ENCODE data around the gene DDX28.
"Not testable (repeated sequence)": the region's sequence is repeated elsewhere in the genome, so short reads cannot be mapped to it uniquely, and the experiment has no call there.

Gene DDX28

GRCh38 chr16:68005786-68006286 is 17.2 kb downstream of the DDX28 start:
- TF ChIP-seq, protein P1, sequence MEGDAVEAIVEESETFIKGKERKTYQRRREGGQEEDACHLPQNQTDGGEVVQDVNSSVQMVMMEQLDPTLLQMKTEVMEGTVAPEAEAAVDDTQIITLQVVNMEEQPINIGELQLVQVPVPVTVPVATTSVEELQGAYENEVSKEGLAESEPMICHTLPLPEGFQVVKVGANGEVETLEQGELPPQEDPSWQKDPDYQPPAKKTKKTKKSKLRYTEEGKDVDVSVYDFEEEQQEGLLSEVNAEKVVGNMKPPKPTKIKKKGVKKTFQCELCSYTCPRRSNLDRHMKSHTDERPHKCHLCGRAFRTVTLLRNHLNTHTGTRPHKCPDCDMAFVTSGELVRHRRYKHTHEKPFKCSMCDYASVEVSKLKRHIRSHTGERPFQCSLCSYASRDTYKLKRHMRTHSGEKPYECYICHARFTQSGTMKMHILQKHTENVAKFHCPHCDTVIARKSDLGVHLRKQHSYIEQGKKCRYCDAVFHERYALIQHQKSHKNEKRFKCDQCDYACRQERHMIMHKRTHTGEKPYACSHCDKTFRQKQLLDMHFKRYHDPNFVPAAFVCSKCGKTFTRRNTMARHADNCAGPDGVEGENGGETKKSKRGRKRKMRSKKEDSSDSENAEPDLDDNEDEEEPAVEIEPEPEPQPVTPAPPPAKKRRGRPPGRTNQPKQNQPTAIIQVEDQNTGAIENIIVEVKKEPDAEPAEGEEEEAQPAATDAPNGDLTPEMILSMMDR (conservative IDR thresholded peaks at IDR 0.05; ENCODE audit: control insufficient read depth, insufficient read depth, low read depth, low read length) = no peak
- no peak overlapping the region for H3K4me3 ChIP-seq (ENCODE audit: control insufficient read depth, low read depth, low read length)
- DNase-seq (ENCODE audit: low read depth) = no peak

GRCh38 chr16:68005211-68005610 is 17.8 kb downstream of the DDX28 start:
- TF ChIP-seq, protein P1 (conservative IDR thresholded peaks at IDR 0.05; ENCODE audit: control insufficient read depth, insufficient read depth, low read depth, low read length) = no peak
- H3K4me3 ChIP-seq (ENCODE audit: control insufficient read depth, low read depth, low read length) = no peak overlapping the region
- no peak for DNase-seq (ENCODE audit: low read depth)

GRCh38 chr16:68003031-68003430 is 20.0 kb downstream of the DDX28 start:
- no peak overlapping the region for H3K4me3 ChIP-seq (ENCODE audit: control insufficient read depth, low read depth, low read length)
- peak; percentile 87 for DNase-seq (ENCODE audit: low read depth)
- TF ChIP-seq, protein P1 (conservative IDR thresholded peaks at IDR 0.05; ENCODE audit: control insufficient read depth, insufficient read depth, low read depth, low read length) = no peak

DNA sequence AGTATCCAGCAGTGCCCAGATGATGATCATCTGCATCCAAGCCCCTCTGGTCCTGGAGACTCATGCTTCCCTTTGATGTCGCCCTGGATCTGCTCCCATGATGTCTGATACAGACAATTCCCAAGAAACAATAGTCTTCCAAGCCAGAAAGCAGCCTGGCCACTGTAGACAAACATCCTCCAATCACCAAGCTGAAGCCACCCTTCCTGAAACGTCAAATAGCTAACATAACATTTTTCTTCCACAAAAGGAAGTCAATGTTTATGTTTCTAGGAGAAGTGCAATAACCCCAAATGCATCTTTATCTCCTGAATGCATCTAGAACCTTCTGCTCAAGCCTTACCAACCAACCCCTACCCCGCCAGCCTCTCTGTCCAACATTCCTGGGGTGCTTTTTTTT is 22.6 kb downstream of the DDX28 start:
- no peak overlapping the region for H3K4me3 ChIP-seq (ENCODE audit: control insufficient read depth, low read depth, low read length)
- no peak for DNase-seq (ENCODE audit: low read depth)
- TF ChIP-seq, protein P1 (conservative IDR thresholded peaks at IDR 0.05; ENCODE audit: control insufficient read depth, insufficient read depth, low read depth, low read length) = no peak

GRCh38 chr16:67999985-68000384 is 23.0 kb downstream of the DDX28 start:
- TF ChIP-seq, protein P1 (conservative IDR thresholded peaks at IDR 0.05; ENCODE audit: control insufficient read depth, insufficient read depth, low read depth, low read length) = no peak
- H3K4me3 ChIP-seq (ENCODE audit: control insufficient read depth, low read depth, low read length) = no peak overlapping the region
- no peak for DNase-seq (ENCODE audit: low read depth)

- DNase-seq (ENCODE audit: low read depth); H3K4me3 ChIP-seq (ENCODE audit: control insufficient read depth, low read depth, low read length): not testable (repeated sequence)
These were observed 24.0 kb downstream of the DDX28 start, which contains the start of gene DPEP2 for GRCh38 chr16:67998779-67999688. Gene DPEP2 (minus strand): TSS chr16:67999484. CDS start chr16:67993212, 6,272 bp downstream.

DNA sequence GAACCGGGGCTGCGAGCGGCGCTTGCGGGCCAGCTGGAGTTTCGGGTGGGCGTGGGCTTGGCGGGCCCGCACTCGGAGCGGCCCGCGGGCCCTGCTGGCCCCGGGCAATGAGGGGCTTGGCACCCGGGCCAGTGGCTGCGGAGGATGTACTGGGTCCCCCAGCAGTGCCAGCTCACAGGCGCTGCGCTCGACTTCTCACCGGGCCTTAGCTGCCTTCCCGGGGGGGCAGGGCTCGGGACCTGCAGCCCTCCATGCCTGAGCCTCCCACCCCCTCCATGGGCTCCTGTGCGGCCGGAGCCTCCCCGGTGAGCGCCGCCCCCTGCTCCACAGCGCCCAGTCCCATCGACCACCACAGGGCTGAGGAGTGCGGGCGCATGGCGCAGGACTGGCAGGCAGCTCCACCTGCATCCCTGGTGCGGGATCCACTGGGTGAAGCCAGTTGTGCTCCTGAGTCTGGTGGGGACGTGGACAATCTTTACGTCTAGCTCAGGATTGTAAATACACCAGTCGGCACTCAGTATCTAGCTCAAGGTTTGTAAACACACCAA is 24.7 kb downstream of the DDX28 start:
- H3K4me3 ChIP-seq (ENCODE audit: control insufficient read depth, low read depth, low read length); DNase-seq (ENCODE audit: low read depth): not testable (repeated sequence)
